T-helper 2 cell treated with Interferon-gamma antibody and Interleukin-4, amounts not matched to agents 100 ng/mL and 5 ng/mL, for 36 hours (primary cell): Measurements from ENCODE around the gene NUP88. TPM values are rescaled to one million over a fixed set of nuclear protein-coding genes. Genes with fewer than 3 reads are reported as not detected.
"Not testable (repeated sequence)": the region's sequence is repeated elsewhere in the genome, so short reads cannot be mapped to it uniquely, and the experiment has no call there.

Experiments
- intact Hi-C: fragments of 100-400 bp; cut with micrococcal nuclease; formaldehyde crosslinking; loops from one replicate; pipeline ENCODE4 v1.15.1; 2023
- total RNA-seq: library from RNA; stranded (reverse); gene quantifications from 2 replicates; pipeline ENCODE4 v1.2.3, GENCODE V29; 2022

NUP88 gene
- total RNA-seq: 96.4 and 97.0 TPM in 2 replicates

DNA sequence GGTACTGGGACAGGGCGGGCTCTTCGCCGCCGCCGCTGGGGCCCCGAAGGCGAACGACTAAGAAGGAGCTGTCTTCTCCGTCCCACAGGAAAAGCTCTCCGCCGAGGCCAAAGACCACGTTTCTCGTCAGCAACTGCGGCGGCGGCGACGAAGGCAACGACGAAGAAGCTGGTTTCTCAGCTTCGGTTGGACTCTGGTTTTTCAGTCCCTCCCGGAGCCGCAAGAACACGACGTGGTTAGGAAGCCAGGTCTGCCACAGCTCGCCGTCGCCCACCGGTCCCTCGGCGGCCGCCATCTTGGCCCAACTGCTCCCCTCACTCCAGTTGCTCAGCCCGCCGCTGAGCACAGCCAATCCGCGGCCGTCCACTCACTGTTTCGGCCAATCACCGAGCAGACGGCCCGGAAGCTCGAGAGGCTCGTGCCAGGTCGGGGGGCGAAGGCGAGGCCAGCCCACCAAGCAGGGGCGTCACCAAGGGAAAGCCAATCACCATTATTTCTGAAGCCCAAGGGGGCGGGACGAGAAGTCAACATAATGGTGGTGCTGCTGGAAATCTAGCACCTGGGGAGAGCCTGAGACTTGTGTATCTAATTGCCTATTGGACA, at the start of gene NUP88:
NUP88 (minus strand) TSS at position 307 of the 603 bp plus-strand sequence; CDS start at position 295, 12 bp downstream.
- intact Hi-C loops: loop anchor here (1.0 kb wide), 2 partner anchors 20 to 67 kb away; partner anchors contain the start of genes C1QBP, DERL2 and MIS12

DNA sequence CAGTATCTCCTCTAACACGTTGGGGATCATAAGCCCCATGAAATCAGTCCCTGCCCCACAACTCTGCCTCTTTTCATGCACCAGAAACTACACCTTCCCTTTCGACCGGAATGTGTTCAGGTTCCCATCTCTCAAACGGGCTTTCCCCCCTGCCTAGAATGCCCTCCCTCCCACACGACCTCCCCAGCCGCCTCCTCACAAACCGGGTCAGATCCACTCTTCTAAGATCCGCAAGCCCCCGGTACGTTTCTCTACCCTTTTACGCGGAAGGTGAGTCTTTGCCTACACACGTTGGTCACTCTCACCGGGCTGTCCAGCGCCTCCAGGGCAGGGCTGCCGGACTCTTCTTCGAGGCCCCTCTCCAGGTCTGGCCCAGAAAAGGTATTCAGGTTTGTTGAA, 48.6 kb upstream of the NUP88 start:
- intact Hi-C loops: loop anchor here (2.0 kb wide), 1 partner anchor 29 kb away; the partner anchor contains the start of gene C1QBP

DNA sequence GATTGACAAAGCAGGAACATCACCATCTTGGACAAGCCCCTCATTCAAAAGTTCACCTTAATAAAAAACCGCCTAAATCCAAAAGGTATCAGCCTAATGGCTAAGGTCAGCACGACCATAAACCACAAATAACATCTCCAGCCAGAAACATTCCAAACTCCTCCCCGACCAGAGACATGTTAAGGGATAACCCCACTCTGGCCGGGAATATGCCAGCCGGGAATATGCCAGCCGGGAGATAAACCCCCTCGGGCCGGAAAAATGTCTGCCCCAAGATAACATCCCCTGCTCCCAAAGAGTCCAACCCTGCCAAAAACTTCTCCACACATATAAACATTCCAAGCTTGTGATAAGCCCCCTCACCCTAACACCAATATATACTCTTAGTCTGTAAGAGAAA, 48.0 kb upstream of the NUP88 start:
- intact Hi-C loops: no loop called here

DNA sequence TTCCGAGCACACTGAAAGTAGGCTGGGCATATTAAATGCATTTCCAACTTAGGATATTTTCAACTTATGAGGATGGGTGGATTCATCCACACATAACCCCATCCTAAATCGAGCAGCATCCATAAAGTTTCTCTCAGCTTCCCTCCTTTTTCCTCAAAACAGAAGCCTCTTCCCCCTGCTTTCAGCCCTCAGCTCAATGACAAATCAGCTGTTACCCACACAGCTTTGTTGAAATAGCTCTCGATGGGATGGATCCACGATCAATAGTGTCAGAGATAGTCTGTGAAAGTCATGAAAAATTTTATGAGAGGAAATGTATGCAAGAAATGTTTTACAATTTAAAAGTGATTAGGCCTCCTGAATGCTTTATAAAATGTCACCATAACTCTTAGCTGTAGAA, 46.8 kb upstream of the NUP88 start:
- intact Hi-C loops: no loop called here

DNA sequence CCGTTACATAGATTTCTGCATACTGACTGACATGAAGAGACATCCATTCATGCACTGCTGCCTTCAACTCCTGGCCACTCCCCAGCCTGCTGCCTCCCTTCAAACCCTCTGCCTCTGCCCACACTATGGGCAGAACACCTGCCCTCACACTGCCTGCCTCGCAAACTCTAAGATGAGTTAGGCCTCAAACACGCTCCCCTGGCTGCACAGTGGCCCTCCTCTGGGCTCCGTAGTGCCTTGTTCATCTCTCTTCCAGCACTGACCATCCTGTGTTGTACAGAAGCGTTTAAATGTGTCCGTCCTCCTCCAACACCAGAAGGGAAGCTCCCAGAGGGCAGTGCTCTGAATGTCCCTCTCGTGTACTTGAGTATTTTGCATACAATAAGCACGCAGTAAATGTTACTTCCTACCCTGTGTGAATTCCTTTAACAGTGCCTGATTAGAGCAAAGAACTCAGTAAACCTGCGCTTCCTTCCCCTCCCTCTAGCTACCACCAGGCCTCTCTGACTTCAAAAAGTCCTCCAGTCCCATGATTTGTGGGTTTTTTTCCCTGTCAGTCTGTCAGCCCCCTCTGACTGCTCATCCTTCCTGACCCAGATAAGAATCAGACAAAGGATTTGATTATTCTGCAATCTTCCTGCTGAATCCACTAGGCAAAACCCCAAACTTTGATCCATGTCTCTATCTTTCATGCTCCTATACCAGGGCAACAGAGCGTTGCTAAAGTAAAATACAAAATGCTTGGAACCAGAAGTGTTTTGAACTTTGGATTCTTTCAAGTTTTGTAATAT, 45.5 kb upstream of the NUP88 start:
- intact Hi-C loops: no loop called here

DNA sequence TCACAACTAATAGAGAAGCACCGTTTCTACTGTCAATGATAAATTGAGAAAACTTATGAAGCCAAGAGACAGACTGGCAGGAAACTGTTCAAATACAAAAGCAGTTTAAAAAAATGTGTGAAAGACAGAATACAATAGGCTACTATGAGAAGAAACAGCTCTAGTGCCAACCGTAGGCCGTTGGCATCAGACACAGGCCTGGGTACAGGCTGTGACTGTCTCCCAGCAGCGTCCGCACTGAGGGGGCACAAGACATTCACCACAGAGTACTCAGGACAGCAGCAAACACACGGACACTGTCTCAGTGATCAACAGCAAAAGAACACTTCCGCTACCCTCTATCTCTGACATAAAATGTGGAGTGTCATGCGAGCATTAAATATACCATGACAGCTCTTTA, 27.3 kb upstream of the NUP88 start:
- intact Hi-C loops: no loop called here

DNA sequence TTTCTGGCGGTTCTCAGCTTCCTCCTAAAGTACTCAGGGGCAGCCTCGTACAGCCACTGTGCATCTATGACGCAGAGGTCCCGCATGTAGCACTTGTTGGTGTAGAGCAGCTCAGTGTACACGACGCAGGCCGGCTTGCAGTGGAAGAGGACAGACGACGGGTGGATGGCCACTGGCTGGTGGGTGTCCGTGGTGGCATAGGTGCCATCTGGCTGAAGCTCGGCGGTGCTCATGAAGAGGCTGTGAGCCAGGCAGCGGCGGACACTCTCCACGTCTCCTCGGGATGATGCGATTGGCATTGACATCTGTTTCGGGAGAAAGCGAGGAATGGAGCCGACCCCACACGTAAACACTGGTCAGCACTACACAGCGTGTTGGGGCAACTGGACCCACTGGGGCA, 24.7 kb upstream of the NUP88 start:
- intact Hi-C loops: no loop called here

DNA sequence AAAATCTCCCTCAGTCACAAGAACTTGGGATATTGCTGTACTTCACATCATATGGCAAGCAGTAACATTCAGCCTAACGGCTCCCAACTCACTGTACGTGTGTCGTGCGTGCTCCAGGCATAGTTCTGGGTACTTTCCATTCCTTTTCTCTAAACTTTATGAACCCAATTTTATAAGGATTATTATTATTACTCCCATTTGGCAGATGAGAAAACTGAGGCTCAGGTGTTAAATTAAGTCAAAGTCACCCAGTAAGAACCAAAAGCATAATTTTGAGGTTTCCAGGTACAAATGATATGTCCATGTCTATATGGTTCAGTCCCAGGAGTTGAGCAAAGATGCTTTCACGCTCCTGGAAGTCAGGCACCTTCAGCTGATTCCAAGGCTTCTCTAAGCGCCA, 24.3 kb upstream of the NUP88 start:
- intact Hi-C loops: no loop called here

DNA sequence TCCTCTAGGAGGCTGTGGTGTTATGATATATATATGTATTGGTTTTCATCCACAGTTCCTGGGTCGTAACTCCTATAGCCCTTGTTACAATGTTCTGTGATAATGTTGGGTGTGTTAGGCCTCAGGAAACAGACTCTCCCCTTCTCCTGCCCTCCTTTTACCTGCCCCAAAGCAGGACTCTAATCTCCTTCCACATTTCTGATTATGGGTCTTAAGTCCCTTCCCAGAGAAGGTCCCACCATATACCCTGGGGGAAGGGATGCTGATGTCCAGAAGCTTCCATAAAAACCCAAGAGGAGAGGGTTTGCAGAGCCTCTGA, 19.9 kb upstream of the NUP88 start:
- intact Hi-C loops: loop anchor here (1.0 to 5.0 kb wide), 4 partner anchors 20 to 242 kb away; partner anchors contain the start of genes DERL2, DHX33, MIS12 and NUP88

DNA sequence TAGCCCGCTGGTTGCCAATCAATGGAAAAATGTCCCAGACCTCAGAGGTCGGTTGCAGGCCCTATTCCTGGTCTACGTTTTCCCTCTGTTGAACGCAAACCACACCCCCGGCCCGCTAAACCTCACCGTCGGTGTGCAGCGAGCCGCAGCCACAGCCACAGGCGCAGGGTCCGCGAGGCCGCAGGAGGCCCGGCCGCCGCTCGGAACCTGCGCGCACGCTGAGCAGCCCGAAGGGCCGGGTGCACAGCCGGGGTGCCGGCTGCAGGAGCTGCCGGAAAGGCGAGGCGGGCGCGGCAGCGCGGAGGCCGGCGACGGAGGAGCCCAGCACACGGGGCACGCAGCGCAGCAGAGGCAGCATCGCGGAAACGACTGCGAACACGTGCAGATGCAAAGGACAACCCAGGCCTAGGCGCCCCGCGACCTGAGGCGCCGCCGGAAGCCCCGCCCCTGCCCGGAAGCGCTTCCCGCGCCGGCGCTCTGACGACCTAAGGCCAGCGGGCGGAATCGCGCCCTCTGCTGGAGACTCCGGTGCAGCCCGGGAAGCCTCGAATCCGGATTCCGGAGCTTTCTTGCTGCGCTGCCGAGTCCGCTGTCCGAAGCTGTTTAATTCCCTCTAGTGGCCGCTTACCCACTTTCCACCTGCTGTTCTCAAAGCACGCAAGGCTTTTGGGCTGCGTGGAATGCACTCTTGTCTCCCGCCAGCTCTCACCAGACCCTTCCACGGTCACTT, 19.4 kb upstream of the NUP88 start, which contains the start of gene C1QBP:
C1QBP (minus strand) TSS at position 440 of the 730 bp plus-strand sequence; CDS start at position 358, 82 bp downstream.
- intact Hi-C loops: loop anchor here (1.0 to 5.0 kb wide), 5 partner anchors 20 to 242 kb away; partner anchors contain the start of genes DERL2, DHX33, MIS12 and NUP88

DNA sequence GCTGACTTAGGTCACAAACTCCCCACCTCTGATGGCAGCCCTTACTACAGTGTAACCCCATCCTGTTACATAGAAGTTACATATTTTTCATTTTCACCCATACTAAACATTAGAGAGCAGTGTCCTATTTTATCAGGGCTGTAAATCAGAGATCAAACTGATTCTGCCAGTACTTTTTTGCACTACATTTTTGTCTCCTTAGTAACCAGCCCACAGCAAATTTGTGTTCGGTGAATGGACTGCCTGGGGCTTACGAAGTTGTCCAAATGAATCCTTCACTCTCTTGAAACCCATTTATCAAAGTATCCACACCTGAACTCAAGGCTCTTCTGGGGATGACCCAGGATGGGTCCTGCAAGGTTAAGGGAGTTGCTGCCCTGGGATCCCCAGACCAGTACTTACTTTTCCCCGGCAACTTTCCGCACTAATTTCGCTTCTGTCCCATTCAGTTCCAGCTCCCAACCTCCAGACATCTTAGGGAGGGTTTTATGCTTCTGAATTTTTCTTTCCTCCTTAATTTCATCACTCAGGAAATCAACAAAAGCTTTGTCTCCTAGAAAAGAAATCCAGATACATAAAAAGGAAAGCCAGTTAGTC, 18.4 kb upstream of the NUP88 start:
- intact Hi-C loops: loop anchor here (1.0 to 5.0 kb wide), 4 partner anchors 31 to 241 kb away; partner anchors contain the start of genes DERL2, DHX33, MIS12 and RABEP1

DNA sequence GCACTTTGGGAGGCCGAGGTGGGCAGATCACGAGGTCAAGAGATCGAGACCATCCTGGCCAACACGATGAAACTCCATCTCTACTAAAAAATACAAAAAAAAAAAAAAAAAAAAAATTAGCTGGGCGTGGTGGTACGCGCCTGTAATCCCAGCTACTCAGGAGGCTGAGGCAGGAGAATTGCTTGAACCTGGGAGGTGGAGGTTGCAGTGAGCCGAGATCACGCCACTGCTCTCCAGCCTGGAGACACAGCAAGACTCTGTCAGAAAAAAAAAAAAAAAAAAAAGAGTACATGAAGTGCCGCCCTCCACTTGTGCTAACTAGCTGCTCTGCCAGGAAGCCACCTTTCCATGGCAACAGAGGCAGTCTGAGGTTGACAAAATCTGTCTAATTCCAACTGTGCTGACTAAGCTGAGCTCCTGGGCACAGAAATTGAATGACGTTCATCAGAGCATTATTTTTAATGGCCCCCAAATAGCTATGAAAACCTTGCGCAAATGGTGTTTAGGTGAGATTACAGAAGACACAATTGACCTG, 16.4 kb upstream of the NUP88 start:
- intact Hi-C loops: loop anchor here (5.0 kb wide), 2 partner anchors 51 to 239 kb away; partner anchors contain the start of genes DERL2 and MIS12

DNA sequence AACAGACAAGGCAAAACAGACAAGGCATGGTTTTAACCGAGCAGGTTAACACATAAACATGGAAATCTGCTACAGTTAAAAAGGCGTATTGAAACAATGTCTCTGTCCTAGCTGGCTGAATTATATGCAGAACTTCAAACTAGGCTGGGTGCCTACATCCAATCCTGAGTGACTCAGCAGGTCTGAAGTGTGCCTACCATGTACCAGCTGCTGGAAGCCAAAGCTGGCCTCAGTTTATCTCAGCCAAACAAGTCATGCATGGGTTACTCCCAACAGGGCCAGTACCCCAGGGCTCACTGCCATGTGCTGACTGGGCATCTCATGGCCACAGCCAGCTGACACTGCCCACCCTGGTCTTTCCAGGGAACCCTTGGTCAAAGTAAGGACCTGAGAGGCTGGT, 15.5 kb upstream of the NUP88 start:
- intact Hi-C loops: loop anchor here (5.0 kb wide), 2 partner anchors 52 to 238 kb away; partner anchors contain the start of genes DERL2 and MIS12

DNA sequence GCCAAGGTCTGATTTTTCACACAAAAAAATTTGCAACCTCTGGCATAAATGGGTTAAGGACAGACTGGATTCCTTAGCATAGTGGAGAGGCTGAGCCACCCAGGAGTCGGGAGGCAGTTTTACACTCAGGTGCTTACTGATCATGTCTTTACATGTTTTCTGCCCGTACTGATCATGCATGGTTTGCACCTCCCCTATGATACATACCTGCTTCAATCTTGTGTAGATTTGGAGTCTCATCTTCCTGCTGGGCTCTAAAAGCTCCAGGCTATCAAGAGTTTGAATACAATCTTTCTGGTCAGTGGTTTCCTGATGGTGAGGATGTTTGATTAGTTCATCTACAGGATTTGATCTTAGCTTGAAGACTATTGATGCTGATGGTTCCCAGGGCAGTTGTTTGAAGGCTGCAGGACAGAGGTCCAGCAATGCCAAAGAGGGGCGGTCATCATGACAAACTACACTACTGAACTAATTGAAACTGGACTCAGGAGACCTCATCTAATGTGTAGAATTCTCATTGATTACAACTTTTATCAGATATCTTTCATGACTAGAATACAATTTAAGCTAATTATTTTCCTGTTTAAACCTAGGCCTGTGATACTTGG, 12.6 kb upstream of the NUP88 start:
- intact Hi-C loops: no loop called here

DNA sequence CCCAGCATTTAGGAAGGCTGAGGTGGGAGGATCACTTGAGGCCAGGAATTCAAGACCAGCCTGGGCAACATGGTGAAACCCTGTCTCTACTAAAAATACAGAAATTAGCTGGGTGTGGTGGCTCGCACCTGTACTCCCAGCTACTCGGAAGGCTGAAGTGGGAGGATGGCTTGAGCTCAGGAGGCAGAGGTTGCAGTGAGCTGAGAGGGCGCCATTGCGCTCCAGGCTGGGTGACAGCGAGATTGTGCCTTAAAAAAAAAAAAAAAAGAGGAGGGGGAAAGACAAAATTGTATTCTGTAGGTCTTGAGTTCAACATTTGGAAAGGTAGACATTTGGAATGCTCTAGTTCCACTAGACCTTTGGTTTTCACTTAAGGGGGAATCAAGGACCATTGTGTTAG, 11.8 kb upstream of the NUP88 start:
- intact Hi-C loops: not testable (repeated sequence)

DNA sequence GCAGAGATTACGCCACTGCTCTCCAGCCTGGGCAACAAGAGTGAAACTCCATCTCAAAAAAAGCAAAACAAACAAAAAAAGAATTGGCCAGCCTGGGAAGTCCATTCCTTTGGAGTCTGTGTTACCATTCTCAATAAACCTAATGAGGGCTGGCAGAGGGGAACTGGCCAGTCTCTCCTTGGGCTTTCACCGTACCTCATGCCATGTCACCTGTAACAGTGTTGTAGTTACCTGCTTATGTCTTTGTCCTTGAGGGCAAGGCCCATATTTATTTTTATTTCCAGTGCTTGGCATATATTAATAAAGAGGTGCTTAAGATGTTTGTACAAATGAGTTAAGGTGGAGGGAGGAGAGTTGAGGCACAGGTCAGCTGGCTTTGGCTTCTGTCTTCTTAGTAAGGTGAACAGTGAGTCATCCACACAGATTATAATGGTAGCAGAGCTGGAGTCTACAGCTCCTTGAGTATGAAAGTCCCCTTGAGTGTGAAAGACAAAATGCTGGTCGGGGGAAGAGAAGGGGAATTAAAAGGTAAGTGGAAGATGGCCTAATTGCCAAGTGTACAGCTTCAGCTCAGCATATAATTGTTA, 11.0 kb upstream of the NUP88 start:
- intact Hi-C loops: no loop called here

DNA sequence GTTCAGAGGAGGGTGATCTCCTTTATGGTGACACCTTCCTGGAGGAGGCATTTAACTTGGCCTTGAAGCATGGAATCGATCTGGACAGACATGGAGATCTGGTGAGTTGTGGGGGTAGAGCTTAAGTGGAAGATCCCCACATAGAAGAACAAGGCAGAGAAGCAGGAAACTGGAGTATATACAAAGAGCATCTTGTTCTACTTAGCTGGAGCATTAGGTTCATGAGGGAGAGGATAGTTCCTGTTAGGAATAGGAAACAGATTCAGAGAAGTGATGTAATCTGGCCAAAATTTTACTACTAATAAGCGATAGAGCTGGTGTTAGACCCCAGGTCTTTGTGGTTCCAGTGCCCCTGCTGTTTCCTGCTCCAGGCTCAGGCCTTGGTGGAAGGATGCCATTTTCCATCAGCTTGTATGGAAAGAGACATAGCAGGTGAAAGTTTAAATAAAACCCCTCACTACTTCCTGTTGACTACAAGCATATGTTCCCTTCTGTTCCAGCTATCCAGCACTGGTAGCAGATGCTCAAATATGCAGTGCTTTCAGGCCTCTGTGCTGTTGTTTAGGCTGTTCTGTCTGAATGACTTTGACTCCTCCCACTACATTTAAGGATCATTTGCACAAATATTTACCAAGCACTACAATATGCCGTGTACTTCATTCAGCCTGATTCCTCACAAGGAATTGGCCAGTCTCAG, 9.9 kb upstream of the NUP88 start:
- intact Hi-C loops: no loop called here

DNA sequence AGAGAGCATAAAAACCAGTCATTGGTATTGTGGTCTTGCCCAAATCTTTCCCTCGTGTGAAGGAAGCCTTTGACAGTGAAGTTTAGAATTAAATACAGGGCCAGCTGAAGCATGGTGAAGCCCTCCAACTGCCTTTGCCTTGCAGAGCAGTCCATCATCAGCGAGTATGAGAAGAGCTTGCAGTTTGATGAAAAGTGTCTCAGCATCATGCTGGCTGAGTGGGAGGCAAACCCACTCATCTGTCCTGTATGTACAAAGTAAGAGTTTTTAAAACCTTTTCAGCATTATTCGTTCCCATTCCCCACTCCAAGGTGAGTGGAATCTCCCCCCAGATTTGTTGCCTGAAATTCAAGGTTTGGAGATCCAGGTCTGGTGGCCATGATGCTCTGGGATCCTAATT, 6.4 kb upstream of the NUP88 start:
- intact Hi-C loops: no loop called here

DNA sequence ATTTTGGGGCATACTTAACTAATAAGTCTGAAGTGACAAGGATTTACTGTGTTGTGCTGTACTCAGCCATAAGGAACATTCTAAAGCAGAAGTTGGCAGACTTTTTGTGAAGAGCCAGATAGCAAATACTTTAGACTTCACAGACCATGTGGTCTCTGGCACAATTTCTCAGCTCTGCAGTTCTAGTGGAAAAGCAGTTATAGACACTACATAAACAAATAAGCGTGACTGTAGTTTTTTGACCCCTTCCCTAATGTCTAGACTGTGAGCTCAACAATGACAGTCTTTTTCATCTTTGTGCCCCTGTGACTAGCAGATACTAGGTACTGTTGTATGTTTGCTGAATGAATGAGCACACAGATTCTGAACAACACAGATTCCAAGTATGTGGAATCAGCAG, 5.4 kb upstream of the NUP88 start:
- intact Hi-C loops: no loop called here

DNA sequence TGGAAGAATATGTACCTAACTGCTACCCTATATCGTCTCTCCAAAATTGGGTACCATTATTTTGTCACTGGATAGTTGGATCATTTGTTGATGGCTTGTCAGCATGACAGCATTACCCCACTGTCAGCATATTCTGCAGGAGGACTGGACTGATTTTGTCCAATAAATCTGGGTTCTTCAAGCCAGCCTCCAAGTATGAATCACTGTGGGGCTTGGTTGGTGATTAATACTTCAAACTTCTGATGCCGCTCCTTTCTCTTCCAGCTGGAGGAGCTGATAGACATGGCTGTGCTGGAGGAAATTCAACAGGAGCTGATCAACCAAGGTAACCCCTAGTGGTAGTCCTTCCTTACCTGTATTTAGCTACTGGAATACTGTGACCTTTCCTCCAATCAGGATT, 3.0 kb upstream of the NUP88 start:
- intact Hi-C loops: no loop called here
